Measurements from ENCODE around the gene ANKRD13D. TPM values are rescaled to one million over a fixed set of nuclear protein-coding genes. Genes with fewer than 3 reads are reported as not detected.

Gene ANKRD13D
- total RNA-seq, 2 experiments from 2014 or later = 157 to 163 TPM

DNA sequence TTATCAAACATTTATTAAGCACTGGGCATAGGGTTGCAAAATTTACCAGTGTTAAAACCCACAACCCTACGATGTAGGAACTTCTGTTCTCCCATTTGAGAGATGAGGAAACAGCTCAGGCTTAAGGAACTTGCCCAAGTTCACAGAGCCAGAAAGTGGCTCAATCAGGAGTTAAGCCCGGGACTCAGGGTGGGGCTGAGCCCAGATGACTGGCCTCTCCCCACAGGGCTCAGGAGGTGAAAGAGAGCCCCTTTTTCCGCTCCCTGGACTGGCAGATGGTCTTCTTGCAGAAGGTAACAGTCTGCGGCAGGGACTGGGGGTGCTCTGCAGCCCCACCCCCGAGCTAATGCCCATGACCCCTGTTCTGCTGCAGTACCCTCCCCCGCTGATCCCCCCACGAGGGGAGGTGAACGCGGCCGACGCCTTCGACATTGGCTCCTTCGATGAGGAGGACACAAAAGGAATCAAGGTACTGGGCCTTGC lies 5.6 kb upstream of the ANKRD13D start:
- no peaks in the 10 kb centered on the region for H3K27me3 Mint-ChIP-seq

GRCh38 chr11:67284811-67285540 lies 4.1 kb upstream of the ANKRD13D start:
- H3K27ac Mint-ChIP-seq = peak overlapping the region; percentile 65
- H3K4me1 Mint-ChIP-seq = peaks cover 55% of the 10 kb centered on the region
- DNase-seq = no peak
- peaks cover 69% of the 10 kb centered on the region for H3K36me3 Mint-ChIP-seq (ENCODE audit: low read depth)
- no peaks in the 10 kb centered on the region for H3K9me3 Mint-ChIP-seq
- CTCF ChIA-PET = no interaction called here
- no peaks in the 10 kb centered on the region for H3K27me3 Mint-ChIP-seq
- no peak overlapping the region for H3K4me3 Mint-ChIP-seq
- POLR2A ChIA-PET = interaction anchor here (0.9 to 12.9 kb wide), 5 partner anchors 9 to 117 kb away, joined by 3 to 494 read pairs (median 3); partner anchors contain the start of genes GRK2 and PPP1CA

More for the DNA sequence above, 5.6 kb upstream of the ANKRD13D start:
- CTCF ChIA-PET = interaction anchor here (2.2 kb wide), 1 partner anchor 12 kb away, joined by 11 read pairs; no protein-coding TSS in a partner anchor
- H3K27ac Mint-ChIP-seq = peak overlapping the region; percentile 49
- H3K36me3 Mint-ChIP-seq (ENCODE audit: low read depth) = peaks cover 74% of the 10 kb centered on the region
- H3K9me3 Mint-ChIP-seq = no peaks in the 10 kb centered on the region
- POLR2A ChIA-PET = interaction anchor here (1.5 to 12.9 kb wide), 3 partner anchors 10 to 34 kb away, joined by 5 to 494 read pairs (median 15); partner anchors contain the start of genes GRK2 and SSH3
- no peak overlapping the region for H3K4me3 Mint-ChIP-seq
- DNase-seq = no peak
- peaks cover 64% of the 10 kb centered on the region for H3K4me1 Mint-ChIP-seq

DNA sequence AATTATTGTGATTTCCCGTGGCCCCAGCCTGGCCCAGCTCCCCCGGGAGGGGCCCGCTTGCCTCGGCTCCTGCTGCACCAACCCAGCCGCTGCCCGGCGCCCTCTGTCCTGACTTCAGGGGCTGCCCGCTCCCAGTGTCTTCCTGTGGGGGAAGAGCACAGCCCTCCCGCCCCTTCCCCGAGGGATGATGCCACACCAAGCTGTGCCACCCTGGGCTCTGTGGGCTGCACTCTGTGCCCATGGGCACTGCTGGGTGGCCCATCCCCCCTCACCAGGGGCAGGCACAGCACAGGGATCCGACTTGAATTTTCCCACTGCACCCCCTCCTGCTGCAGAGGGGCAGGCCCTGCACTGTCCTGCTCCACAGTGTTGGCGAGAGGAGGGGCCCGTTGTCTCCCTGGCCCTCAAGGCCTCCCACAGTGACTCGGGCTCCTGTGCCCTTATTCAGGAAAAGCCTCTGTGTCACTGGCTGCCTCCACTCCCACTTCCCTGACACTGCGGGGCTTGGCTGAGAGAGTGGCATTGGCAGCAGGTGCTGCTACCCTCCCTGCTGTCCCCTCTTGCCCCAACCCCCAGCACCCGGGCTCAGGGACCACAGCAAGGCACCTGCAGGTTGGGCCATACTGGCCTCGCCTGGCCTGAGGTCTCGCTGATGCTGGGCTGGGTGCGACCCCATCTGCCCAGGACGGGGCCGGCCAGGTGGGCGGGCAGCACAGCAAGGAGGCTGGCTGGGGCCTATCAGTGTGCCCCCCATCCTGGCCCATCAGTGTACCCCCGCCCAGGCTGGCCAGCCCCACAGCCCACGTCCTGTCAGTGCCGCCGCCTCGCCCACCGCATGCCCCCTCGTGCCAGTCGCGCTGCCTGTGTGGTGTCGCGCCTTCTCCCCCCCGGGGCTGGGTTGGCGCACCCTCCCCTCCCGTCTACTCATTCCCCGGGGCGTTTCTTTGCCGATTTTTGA lies 3.3 kb upstream of the ANKRD13D start:
- Mint-ChIP-seq H3K36me3 (ENCODE audit: low read depth) (peaks cover 69% of the 10 kb centered on the region), H3K4me1 (peaks cover 58% of the 10 kb centered on the region), H3K9me3 (no peaks in the 10 kb centered on the region), H3K27me3 (no peaks in the 10 kb centered on the region), H3K4me3 (no peak overlapping the region), H3K27ac (peak overlapping the region; percentile 99)
- no peak for DNase-seq
- CTCF ChIA-PET = interaction anchor here (3.8 kb wide), 1 partner anchor 8 kb away, joined by 32 read pairs; no protein-coding TSS in a partner anchor
- POLR2A ChIA-PET = interaction anchor here (0.9 to 12.9 kb wide), 8 partner anchors 8 to 116 kb away, joined by 3 to 494 read pairs (median 24); partner anchors contain the start of genes GRK2, PPP1CA and SSH3

DNA sequence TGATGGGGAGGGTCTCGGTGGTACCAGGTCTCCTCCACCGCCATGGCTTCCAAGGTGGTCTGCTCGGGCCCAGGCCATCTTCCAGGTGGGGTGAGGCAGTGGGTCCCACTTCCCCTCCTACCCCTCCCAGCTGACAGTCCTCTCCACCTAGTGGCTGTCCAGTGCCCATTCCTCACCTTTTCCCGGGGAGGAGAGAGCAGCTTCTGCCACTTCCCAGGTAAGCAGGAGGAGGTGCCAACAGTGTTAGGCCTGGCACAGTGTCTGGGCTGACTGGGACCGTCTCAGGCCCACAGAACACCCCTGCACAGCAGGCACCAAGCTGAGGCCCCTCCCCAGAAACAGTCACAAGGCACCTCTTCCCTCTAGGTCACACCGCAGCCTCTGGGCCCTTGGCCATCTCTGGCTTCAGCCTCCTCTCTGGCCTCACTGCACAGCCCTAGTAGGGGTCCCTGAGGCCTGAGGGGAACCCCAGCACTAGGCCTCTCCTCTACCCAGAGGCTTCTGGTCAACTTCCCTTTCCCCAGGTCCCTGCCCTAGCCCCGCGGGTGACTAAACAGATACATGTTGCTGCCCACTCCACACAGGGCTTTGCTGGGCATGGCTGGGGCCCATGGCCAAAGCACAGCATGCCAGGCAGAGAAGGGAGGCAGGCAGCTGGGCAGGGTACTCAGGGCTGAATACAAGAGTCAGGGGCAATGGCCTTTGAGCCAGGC lies 2.3 kb upstream of the ANKRD13D start:
- H3K4me3 Mint-ChIP-seq = peak overlapping the region; percentile 74
- peaks cover 66% of the 10 kb centered on the region for H3K4me1 Mint-ChIP-seq
- H3K9me3 Mint-ChIP-seq = no peaks in the 10 kb centered on the region
- POLR2A ChIA-PET = interaction anchor here (1.3 to 12.9 kb wide), 8 partner anchors 14 to 150 kb away, joined by 3 to 494 read pairs (median 34); partner anchors contain the start of genes GRK2, PPP1CA, PTPRCAP and SSH3
- CTCF ChIA-PET = interaction anchor here (1.4 to 3.8 kb wide), 4 partner anchors 9 to 19 kb away, joined by 5 to 32 read pairs (median 18); partner anchors contain the start of genes GRK2 and SSH3
- peak overlapping the region; percentile 99 for H3K27ac Mint-ChIP-seq
- H3K27me3 Mint-ChIP-seq = no peaks in the 10 kb centered on the region
- H3K36me3 Mint-ChIP-seq (ENCODE audit: low read depth) = peaks cover 76% of the 10 kb centered on the region
- DNase-seq = peak; percentile 36

DNA sequence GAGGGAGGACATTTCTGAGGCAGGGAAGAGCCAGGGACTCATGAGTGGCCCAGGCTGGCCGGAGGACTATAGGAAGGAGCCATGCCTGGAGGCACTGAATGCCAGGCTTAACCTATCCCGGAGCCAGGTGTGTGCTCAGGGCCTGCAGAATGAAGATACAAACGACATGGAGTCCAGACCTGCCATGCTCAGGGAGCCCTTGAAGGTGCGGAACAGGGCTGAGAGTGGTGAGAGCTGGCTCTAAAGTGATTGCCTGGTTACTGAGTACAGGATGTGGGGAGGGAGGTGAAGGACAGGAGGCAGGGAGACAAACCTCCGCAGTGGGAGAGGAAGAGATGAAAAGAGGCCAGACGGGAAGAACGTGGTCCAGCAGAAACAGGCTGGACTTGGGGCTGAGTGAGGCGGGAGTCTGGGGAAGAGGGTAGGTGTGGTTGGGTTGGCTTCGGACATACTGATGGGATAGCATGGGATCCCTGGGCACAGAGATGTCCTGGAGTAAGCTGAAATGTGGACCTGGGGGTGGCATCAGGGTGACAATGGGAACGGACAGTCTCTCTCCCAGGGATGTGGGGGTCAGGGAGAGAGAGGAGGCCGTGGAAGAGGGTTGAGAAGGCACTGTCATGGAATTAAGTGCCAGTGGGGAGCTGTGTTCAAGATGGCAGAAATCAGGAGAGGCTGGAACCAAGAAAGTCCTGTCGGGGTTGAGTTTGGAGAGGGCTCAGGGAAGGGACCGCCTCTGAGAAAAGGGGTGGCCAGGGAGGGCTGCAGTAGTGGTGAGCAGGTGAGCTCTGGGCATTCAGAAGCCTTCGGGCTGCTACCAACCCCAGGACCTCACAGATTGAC lies 1.5 kb upstream of the ANKRD13D start:
- Mint-ChIP-seq H3K27me3 (no peaks in the 10 kb centered on the region), H3K4me3 (peak overlapping the region; percentile 74), H3K9me3 (no peaks in the 10 kb centered on the region), H3K27ac (peak overlapping the region; percentile 99), H3K36me3 (ENCODE audit: low read depth) (peaks cover 76% of the 10 kb centered on the region), H3K4me1 (peaks cover 69% of the 10 kb centered on the region)
- POLR2A ChIA-PET = interaction anchor here (1.0 to 12.9 kb wide), 19 partner anchors 9 to 203 kb away, joined by 3 to 494 read pairs (median 6); partner anchors contain the start of genes GRK2, POLD4, PPP1CA and PTPRCAP
- DNase-seq = peak; percentile 70
- CTCF ChIA-PET = interaction anchor here (1.0 to 4.1 kb wide), 9 partner anchors 8 to 64 kb away, joined by 3 to 32 read pairs (median 6); partner anchors contain the start of genes GRK2 and SSH3

GRCh38 chr11:67288198-67288451 lies 978 bp upstream of the ANKRD13D start:
- peak overlapping the region; percentile 74 for H3K4me3 Mint-ChIP-seq
- no peaks in the 10 kb centered on the region for H3K27me3 Mint-ChIP-seq
- CTCF ChIA-PET = interaction anchor here (1.0 to 4.1 kb wide), 10 partner anchors 9 to 63 kb away, joined by 3 to 32 read pairs (median 6); partner anchors contain the start of genes GRK2 and SSH3
- H3K4me1 Mint-ChIP-seq = peaks cover 74% of the 10 kb centered on the region
- POLR2A ChIA-PET = interaction anchor here (0.6 to 12.9 kb wide), 22 partner anchors 8 to 203 kb away, joined by 3 to 494 read pairs (median 5); partner anchors contain the start of genes GRK2, POLD4, PPP1CA and PTPRCAP
- DNase-seq = no peak
- H3K27ac Mint-ChIP-seq = peak overlapping the region; percentile 99
- H3K9me3 Mint-ChIP-seq = no peaks in the 10 kb centered on the region
- H3K36me3 Mint-ChIP-seq (ENCODE audit: low read depth) = peaks cover 76% of the 10 kb centered on the region

GRCh38 chr11:67288452-67289225 lies 464 bp upstream of the ANKRD13D start:
- peak overlapping the region; percentile 99 for H3K27ac Mint-ChIP-seq
- POLR2A ChIA-PET = interaction anchor here (0.6 to 12.9 kb wide), 24 partner anchors 8 to 202 kb away, joined by 3 to 494 read pairs (median 4); partner anchors contain the start of genes AIP, GRK2, POLD4 and PPP1CA
- H3K4me1 Mint-ChIP-seq = peaks cover 76% of the 10 kb centered on the region
- DNase-seq = peak; percentile 94
- H3K27me3 Mint-ChIP-seq = no peaks in the 10 kb centered on the region
- H3K36me3 Mint-ChIP-seq (ENCODE audit: low read depth) = peaks cover 74% of the 10 kb centered on the region
- CTCF ChIA-PET = interaction anchor here (0.9 to 4.1 kb wide), 12 partner anchors 9 to 63 kb away, joined by 3 to 32 read pairs (median 6); partner anchors contain the start of genes GRK2 and SSH3
- H3K4me3 Mint-ChIP-seq = peak overlapping the region; percentile 74
- no peaks in the 10 kb centered on the region for H3K9me3 Mint-ChIP-seq

DNA sequence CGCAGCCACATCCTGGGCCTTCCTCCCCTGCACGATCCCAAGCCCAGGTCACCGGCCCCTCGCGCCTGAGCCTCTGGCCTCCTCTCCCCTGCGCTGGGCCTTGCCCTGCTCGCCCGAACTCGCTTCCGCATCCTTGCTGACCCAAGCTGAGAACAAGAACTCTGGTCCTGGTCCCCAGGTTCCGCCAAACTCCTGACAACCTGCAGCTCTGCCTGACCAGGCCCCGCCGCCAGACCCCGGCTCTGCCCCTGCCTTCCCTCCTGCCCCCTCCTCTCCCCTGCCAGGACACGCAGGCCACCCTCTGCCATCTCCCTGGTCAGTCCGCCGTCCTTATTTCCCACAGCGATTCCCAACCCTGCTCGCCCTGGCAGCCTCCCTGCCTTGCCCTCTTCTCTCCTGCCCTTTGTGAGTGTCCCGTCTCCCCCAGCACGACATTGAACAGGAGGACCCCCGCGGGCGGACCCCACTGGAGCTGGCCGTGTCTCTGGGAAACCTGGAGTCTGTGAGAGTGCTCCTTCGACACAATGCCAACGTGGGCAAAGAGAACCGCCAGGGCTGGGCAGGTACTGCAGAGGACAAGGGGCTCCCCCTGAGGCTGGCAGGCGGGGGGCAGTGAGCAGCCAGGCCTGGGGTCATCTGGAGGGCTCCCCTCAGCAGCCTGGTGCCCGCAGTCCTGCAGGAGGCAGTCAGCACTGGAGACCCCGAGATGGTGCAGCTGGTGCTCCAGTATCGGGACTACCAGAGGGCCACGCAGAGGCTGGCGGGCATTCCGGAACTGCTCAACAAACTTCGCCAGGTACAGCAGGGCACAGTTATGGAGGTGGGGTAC lies 762 bp downstream of the ANKRD13D start:
- H3K27ac Mint-ChIP-seq = peak overlapping the region; percentile 87
- peaks cover 2% of the 10 kb centered on the region for H3K9me3 Mint-ChIP-seq
- ChIA-PET CTCF (interaction anchor here (0.9 to 4.1 kb wide), 6 partner anchors 12 to 28 kb away, joined by 3 to 32 read pairs (median 16); partner anchors contain the start of gene GRK2), POLR2A (interaction anchor here (1.2 to 12.9 kb wide), 8 partner anchors 12 to 172 kb away, joined by 3 to 494 read pairs (median 28); partner anchors contain the start of genes GRK2 and SSH3)
- peak overlapping the region; percentile 94 for H3K4me3 Mint-ChIP-seq
- no peak for DNase-seq
- peaks cover 72% of the 10 kb centered on the region for H3K4me1 Mint-ChIP-seq
- peaks cover 74% of the 10 kb centered on the region for H3K36me3 Mint-ChIP-seq (ENCODE audit: low read depth)
- H3K27me3 Mint-ChIP-seq = no peaks in the 10 kb centered on the region

DNA sequence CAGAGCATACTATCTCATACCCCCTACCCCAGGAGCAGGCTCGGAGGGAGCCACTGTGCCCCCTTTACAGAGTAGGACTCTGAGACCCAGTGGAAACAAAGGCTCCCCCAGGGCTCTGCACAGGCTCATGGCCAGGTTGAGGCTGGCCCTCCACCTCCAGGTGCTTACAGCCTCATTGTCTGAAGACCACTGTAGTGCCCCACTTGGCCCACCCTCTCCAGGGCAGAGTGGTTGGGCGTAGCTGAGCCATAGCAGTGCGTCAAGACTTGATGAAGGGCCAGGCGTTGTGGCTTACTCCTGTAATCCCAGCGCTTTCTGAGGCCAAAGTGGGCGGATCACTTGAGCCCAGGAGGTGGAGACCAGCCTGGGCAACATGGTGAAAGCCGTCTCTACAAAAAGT lies 1.7 kb downstream of the ANKRD13D start:
- H3K4me1 Mint-ChIP-seq = peaks cover 65% of the 10 kb centered on the region
- no peaks in the 10 kb centered on the region for H3K27me3 Mint-ChIP-seq
- ChIA-PET CTCF (interaction anchor here (0.7 to 4.1 kb wide), 4 partner anchors 26 to 221 kb away, joined by 3 to 16 read pairs (median 4); no protein-coding TSS in a partner anchor), POLR2A (interaction anchor here (1.6 to 12.9 kb wide), 4 partner anchors 11 to 37 kb away, joined by 3 to 494 read pairs (median 50); partner anchors contain the start of genes GRK2 and SSH3)
- H3K36me3 Mint-ChIP-seq (ENCODE audit: low read depth) = peaks cover 79% of the 10 kb centered on the region
- H3K9me3 Mint-ChIP-seq = peaks cover 2% of the 10 kb centered on the region
- H3K27ac Mint-ChIP-seq = peak overlapping the region; percentile 31
- H3K4me3 Mint-ChIP-seq = peak overlapping the region; percentile 94
- no peak for DNase-seq

Measured in activated CD4-positive, alpha-beta memory T cell treated with anti-CD3 and anti-CD28 coated beads, Interleukin-2, amount 10 ng/mL, durations not matched to agents 7 days and 5 days (primary cell).